ENCODE results near the gene LAMTOR4.

The LAMTOR4 gene

GRCh38 chr7:100148559-100149328 is at the start of gene LAMTOR4:
TSS of gene LAMTOR4 (plus strand) at chr7:100148918. CDS start at chr7:100148973, 55 bp downstream.
- H3K27ac Mint-ChIP-seq: peak within 1 kb of the TSS; percentile 38 to 83 (median 75)
- no peak for TF ChIP-seq CTCF (IDR thresholded peaks at IDR 0.05; ENCODE audit: unreplicated experiment in 3 of 3)
- H3K4me3 Mint-ChIP-seq: peak within 1 kb of the TSS; percentile 90 to 95 (median 92)
- no peaks in the 10 kb centered on the region for H3K27me3 Mint-ChIP-seq (ENCODE audit: low read depth)
- peaks cover 12% of the 10 kb centered on the region for H3K4me1 Mint-ChIP-seq
- no peaks in the 10 kb centered on the region for H3K9me3 Mint-ChIP-seq
- peaks cover 18% of the 10 kb centered on the region for H3K36me3 Mint-ChIP-seq (ENCODE audit: low read depth)

GRCh38 chr7:100099452-100099851 is 49.3 kb upstream of the LAMTOR4 start:
- peak overlapping the region; percentile 93 to 98 (median 95) for H3K4me3 Mint-ChIP-seq
- no peaks in the 10 kb centered on the region for H3K27me3 Mint-ChIP-seq (ENCODE audit: low read depth)
- peaks cover 59% of the 10 kb centered on the region for H3K36me3 Mint-ChIP-seq (ENCODE audit: low read depth)
- TF ChIP-seq CTCF (IDR thresholded peaks at IDR 0.05; ENCODE audit: unreplicated experiment in 3 of 3): no peak
- peak overlapping the region; percentile 88 to 98 (median 95) for H3K27ac Mint-ChIP-seq
- peaks cover 25% of the 10 kb centered on the region for H3K4me1 Mint-ChIP-seq
- H3K9me3 Mint-ChIP-seq: no peaks in the 10 kb centered on the region

- Mint-ChIP-seq H3K27ac (peak overlapping the region; percentile 97 to 99 (median 98)), H3K27me3 (ENCODE audit: low read depth) (no peaks in the 10 kb centered on the region), H3K4me1 (peaks cover 25% of the 10 kb centered on the region), H3K4me3 (peak overlapping the region; percentile 93 to 98 (median 95)), H3K9me3 (no peaks in the 10 kb centered on the region), H3K36me3 (ENCODE audit: low read depth) (peaks cover 55% of the 10 kb centered on the region)
- TF ChIP-seq CTCF (IDR thresholded peaks at IDR 0.05; ENCODE audit: unreplicated experiment in 3 of 3): no peak
Observed at GRCh38 chr7:100100420-100101015, 48.2 kb upstream of the LAMTOR4 start.

GRCh38 chr7:100101016-100101862 is 47.5 kb upstream of the LAMTOR4 start, which contains the start of the genes AP4M1 and MCM7:
TSS of gene AP4M1 (plus strand) at chr7:100101643. CDS start at chr7:100101715, 72 bp downstream.
TSS of gene MCM7 (minus strand) at chr7:100101397. CDS start at chr7:100101294, 103 bp downstream.
- Mint-ChIP-seq H3K27me3 (ENCODE audit: low read depth) (no peaks in the 10 kb centered on the region), H3K9me3 (no peaks in the 10 kb centered on the region), H3K27ac (peak within 1 kb of the TSS; percentile 97 to 99 (median 98)), H3K4me3 (peak within 1 kb of the TSS; percentile 93 to 98 (median 95)), H3K36me3 (ENCODE audit: low read depth) (peaks cover 48% of the 10 kb centered on the region), H3K4me1 (peaks cover 25% of the 10 kb centered on the region)
- no peak for TF ChIP-seq CTCF (IDR thresholded peaks at IDR 0.05; ENCODE audit: unreplicated experiment in 3 of 3)

GRCh38 chr7:100102950-100103840 is 45.5 kb upstream of the LAMTOR4 start:
- TF ChIP-seq CTCF (IDR thresholded peaks at IDR 0.05; ENCODE audit: unreplicated experiment in 3 of 3): no peak
- Mint-ChIP-seq H3K36me3 (ENCODE audit: low read depth) (peaks cover 40% of the 10 kb centered on the region), H3K27ac (peak overlapping the region; percentile 97 to 99 (median 98)), H3K9me3 (no peaks in the 10 kb centered on the region), H3K27me3 (ENCODE audit: low read depth) (no peaks in the 10 kb centered on the region), H3K4me3 (peak overlapping the region; percentile 93 to 98 (median 95)), H3K4me1 (peaks cover 20% of the 10 kb centered on the region)

All from nephron (organoid).